Measurements from ENCODE around the gene TAB3.
"Not testable (repeated sequence)": the region's sequence is repeated elsewhere in the genome, so short reads cannot be mapped to it uniquely, and the experiment has no call there.

The TAB3 gene

GRCh38 chrX:30819080-30819479 lies 70.0 kb downstream of the TAB3 start:
- DNase-seq (ENCODE audit: low read depth in 2 of 2): no peak

- DNase-seq (ENCODE audit: low read depth in 2 of 2): no peak
Observed at GRCh38 chrX:30816079-30816478, 73.0 kb downstream of the TAB3 start.

GRCh38 chrX:30814978-30815377 lies 74.1 kb downstream of the TAB3 start:
- no peak for DNase-seq (ENCODE audit: low read depth in 2 of 2)

GRCh38 chrX:30812326-30812725 lies 76.7 kb downstream of the TAB3 start:
- no peak for DNase-seq (ENCODE audit: low read depth in 2 of 2)

- no peak for DNase-seq (ENCODE audit: low read depth in 2 of 2)
Observed at GRCh38 chrX:30806187-30806728, 82.8 kb downstream of the TAB3 start.

- no peak for DNase-seq (ENCODE audit: low read depth in 2 of 2)
Observed at GRCh38 chrX:30804462-30804861, 84.6 kb downstream of the TAB3 start.

GRCh38 chrX:30800901-30801300 lies 88.2 kb downstream of the TAB3 start:
- DNase-seq (ENCODE audit: low read depth in 2 of 2): no peak

- no peak for DNase-seq (ENCODE audit: low read depth in 2 of 2)
Observed at GRCh38 chrX:30799327-30799726, 89.7 kb downstream of the TAB3 start.

- DNase-seq (ENCODE audit: low read depth in 2 of 2): no peak
Observed at GRCh38 chrX:30798810-30799209, 90.2 kb downstream of the TAB3 start.

- not testable (repeated sequence) for DNase-seq (ENCODE audit: low read depth in 2 of 2)
Observed at GRCh38 chrX:30797301-30797700, 91.8 kb downstream of the TAB3 start.

GRCh38 chrX:30795981-30796958 lies 92.8 kb downstream of the TAB3 start:
- no peak for DNase-seq (ENCODE audit: low read depth in 2 of 2)

GRCh38 chrX:30794497-30794896 lies 94.6 kb downstream of the TAB3 start:
- no peak for DNase-seq (ENCODE audit: low read depth in 2 of 2)

GRCh38 chrX:30793767-30794103 lies 95.3 kb downstream of the TAB3 start:
- DNase-seq (ENCODE audit: low read depth in 2 of 2): no peak

- no peak for DNase-seq (ENCODE audit: low read depth in 2 of 2)
Observed at GRCh38 chrX:30793075-30793766, 95.8 kb downstream of the TAB3 start.

GRCh38 chrX:30791296-30792278 lies 97.5 kb downstream of the TAB3 start:
- no peak for DNase-seq (ENCODE audit: low read depth in 2 of 2)

GRCh38 chrX:30787012-30787411 lies 102.0 kb downstream of the TAB3 start:
- no peak for DNase-seq (ENCODE audit: low read depth in 2 of 2)

- no peak for DNase-seq (ENCODE audit: low read depth in 2 of 2)
Observed at GRCh38 chrX:30786374-30786773, 102.7 kb downstream of the TAB3 start.

GRCh38 chrX:30781711-30782444 lies 107.2 kb downstream of the TAB3 start:
- no peak for DNase-seq (ENCODE audit: low read depth in 2 of 2)

GRCh38 chrX:30779453-30780030 lies 109.5 kb downstream of the TAB3 start:
- DNase-seq (ENCODE audit: low read depth in 2 of 2): no peak

- no peak for DNase-seq (ENCODE audit: low read depth in 2 of 2)
Observed at GRCh38 chrX:30777575-30777974, 111.5 kb downstream of the TAB3 start.
